ENCODE measurements around the gene CMKLR1.

The CMKLR1 gene

GRCh38 chr12:108317308-108318234, 21.5 kb downstream of the CMKLR1 start:
- DNase-seq (ENCODE audit: low read depth in 2 of 2) = no peak

- no peak for DNase-seq (ENCODE audit: low read depth in 2 of 2)
Observed at GRCh38 chr12:108316176-108317086, 22.7 kb downstream of the CMKLR1 start.

- DNase-seq (ENCODE audit: low read depth in 2 of 2) = no peak
Observed at GRCh38 chr12:108315486-108316105, 23.5 kb downstream of the CMKLR1 start.

- DNase-seq (ENCODE audit: low read depth in 2 of 2) = peak in 1 of 2 donors; percentile 12
Observed at GRCh38 chr12:108313606-108314351, 25.3 kb downstream of the CMKLR1 start.

GRCh38 chr12:108313241-108313605, 25.9 kb downstream of the CMKLR1 start:
- no peak for DNase-seq (ENCODE audit: low read depth in 2 of 2)

GRCh38 chr12:108312693-108313189, 26.4 kb downstream of the CMKLR1 start:
- no peak for DNase-seq (ENCODE audit: low read depth in 2 of 2)

GRCh38 chr12:108312073-108312659, 26.9 kb downstream of the CMKLR1 start:
- no peak for DNase-seq (ENCODE audit: low read depth in 2 of 2)

- no peak for DNase-seq (ENCODE audit: low read depth in 2 of 2)
Observed at GRCh38 chr12:108311605-108312004, 27.5 kb downstream of the CMKLR1 start.

GRCh38 chr12:108310489-108310888, 28.6 kb downstream of the CMKLR1 start:
- no peak for DNase-seq (ENCODE audit: low read depth in 2 of 2)

- DNase-seq (ENCODE audit: low read depth in 2 of 2) = no peak
Observed at GRCh38 chr12:108309674-108310312, 29.3 kb downstream of the CMKLR1 start.

- DNase-seq (ENCODE audit: low read depth in 2 of 2) = no peak
Observed at GRCh38 chr12:108308395-108309085, 30.6 kb downstream of the CMKLR1 start.

GRCh38 chr12:108307006-108307405, 32.1 kb downstream of the CMKLR1 start:
- no peak for DNase-seq (ENCODE audit: low read depth in 2 of 2)

GRCh38 chr12:108306506-108306905, 32.6 kb downstream of the CMKLR1 start:
- DNase-seq (ENCODE audit: low read depth in 2 of 2) = no peak

- DNase-seq (ENCODE audit: low read depth in 2 of 2) = no peak
Observed at GRCh38 chr12:108305991-108306501, 33.1 kb downstream of the CMKLR1 start.

- peak in 1 of 2 donors; percentile 8 for DNase-seq (ENCODE audit: low read depth in 2 of 2)
Observed at GRCh38 chr12:108305520-108305919, 33.6 kb downstream of the CMKLR1 start.

- DNase-seq (ENCODE audit: low read depth in 2 of 2) = no peak
Observed at GRCh38 chr12:108304633-108305032, 34.5 kb downstream of the CMKLR1 start.

GRCh38 chr12:108303703-108304102, 35.4 kb downstream of the CMKLR1 start:
- DNase-seq (ENCODE audit: low read depth in 2 of 2) = no peak

GRCh38 chr12:108302403-108303311, 36.5 kb downstream of the CMKLR1 start:
- no peak for DNase-seq (ENCODE audit: low read depth in 2 of 2)

Measured in stimulated activated CD8-positive, alpha-beta memory T cell treated with anti-CD3 and anti-CD28 coated beads, Interleukin-7, amount 100 ng/mL, for 4 hours (primary cell).